ENCODE results near the gene DOCK3.
A peak's percentile ranks its signal among the peaks of the same experiment; 100 is the strongest.
"Not testable (repeated sequence)": the region's sequence is repeated elsewhere in the genome, so short reads cannot be mapped to it uniquely, and the experiment has no call there.

Gene DOCK3

DNA sequence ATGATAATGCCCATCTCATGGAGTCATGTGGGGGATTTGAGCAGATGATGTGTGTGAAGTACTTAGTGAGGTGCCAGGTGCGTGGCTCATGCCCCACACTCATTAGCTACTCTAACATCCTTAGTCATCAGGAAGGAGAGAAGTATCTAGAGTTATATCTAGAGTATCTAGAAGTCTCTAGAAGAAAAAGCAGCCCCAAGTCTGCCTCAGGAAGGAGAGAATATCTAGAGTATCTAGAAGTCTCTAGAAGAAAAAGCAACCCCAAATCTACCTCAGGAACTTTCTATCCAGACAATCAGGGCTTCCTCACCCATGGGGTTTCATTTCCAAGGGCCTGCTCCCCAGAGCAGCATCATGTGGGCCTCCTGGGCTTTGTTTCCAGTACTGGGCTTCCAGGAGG, 24.7 kb upstream of the DOCK3 start:
- DNase-seq (ENCODE audit: low spot score): no peak

DNA sequence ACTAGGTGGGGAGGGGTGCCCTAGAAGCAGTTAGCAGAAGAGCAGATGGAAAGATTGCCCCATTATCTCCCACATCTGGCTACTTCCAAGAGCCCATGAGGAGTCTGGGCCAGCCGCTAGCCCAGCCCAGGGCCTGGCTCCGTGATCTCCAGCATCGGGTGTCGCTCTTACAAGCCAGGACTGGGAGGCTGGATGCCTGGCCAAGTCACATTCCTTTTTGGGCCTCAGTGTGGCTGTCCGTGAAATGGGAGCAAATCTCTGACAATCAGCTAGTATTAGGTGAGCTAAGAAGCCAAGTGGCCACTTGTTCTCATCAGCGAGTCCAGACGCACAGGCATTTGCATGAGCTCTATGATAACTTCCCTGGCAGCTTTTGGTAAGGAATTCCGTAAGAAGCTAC, 23.3 kb upstream of the DOCK3 start:
- no peak for DNase-seq (ENCODE audit: low spot score)

- DNase-seq (ENCODE audit: low spot score): no peak
These were observed 22.7 kb upstream of the DOCK3 start for GRCh38 chr3:50651920-50652529.

DNA sequence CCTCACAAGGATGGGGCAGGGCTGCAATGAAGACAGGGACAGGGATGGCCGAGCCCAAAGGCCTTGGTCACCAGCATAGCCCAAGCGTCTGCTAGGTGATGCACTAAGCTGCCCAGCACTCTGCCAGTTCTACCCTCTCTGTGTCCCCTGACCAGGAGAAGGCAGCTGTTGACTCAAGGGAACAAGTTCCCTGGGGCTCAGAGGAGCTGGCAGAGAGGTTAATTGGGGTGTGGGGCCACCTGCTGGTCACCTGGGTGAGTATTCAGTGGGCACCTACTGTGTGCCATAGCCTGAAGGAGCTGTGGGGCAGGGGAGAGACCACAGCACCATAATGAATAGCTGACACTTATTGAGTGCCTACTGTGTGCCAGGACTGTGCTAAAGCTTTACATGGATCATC, 22.0 kb upstream of the DOCK3 start:
- DNase-seq (ENCODE audit: low spot score): peak; percentile 38

- no peak for DNase-seq (ENCODE audit: low spot score)
These were observed 20.7 kb upstream of the DOCK3 start for GRCh38 chr3:50653937-50654595.

DNA sequence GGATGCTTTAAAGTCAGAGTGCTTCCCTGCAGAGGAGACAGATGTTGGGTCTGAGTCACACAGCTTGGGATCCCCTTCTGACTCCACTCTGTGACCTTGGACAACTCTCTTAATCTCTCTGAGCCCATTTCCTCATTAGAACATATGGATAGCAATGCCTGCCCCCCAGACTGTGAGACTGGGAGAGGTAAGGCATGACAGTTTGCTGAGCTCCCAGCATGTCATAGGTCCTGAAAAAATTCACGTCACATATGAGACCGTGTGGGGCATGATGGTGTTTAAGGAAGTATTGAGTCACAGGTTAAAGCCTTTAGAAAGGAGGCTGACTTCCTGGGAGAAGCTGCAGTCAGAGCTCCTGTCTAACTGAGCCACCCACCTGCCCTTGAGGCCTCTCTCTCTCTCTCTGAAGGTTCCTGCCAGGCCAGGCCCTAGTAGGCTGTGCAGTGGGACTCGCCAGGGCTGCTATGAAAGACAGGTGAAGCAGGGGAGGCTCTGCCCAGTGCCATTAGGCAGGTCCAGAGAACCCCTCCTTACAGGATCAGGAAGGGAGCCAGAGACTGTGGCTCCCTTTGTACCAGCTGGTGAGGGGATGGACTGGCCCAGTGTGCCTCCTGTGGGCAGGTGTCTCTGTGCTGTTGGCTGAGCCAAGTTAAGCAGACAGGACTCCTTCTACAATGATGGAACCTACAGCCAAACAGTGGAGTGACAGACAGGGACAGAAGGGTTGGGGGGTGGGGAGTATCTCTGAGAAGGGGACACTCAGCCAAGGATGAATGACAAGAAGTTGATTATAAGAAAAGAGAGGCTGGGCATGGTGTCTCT, 19.5 kb upstream of the DOCK3 start:
- DNase-seq (ENCODE audit: low spot score): no peak

- DNase-seq (ENCODE audit: low spot score): no peak
These were observed 18.1 kb upstream of the DOCK3 start for GRCh38 chr3:50656417-50657195.

GRCh38 chr3:50657407-50657806, 17.3 kb upstream of the DOCK3 start:
- no peak for DNase-seq (ENCODE audit: low spot score)

GRCh38 chr3:50657816-50658215, 16.9 kb upstream of the DOCK3 start:
- no peak for DNase-seq (ENCODE audit: low spot score)

DNA sequence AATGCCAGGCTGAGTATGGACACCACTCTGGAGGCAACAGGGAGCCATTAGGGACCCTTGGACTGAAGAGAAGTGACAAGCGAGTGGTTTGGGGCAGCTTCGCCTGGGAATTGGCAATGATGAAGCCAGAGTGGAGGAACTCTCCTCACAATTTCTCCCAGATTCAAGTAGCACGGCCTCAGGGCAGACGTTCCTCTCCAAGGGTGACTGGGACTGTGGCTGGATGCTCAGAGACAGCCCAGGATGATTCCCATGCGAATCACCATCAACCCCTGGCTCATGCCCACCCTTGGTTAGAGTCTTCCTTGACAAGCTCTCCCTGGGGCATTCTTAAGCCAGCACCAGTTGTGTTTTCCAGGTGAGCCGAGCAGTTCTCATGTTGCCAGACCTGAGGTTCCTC, 16.3 kb upstream of the DOCK3 start:
- no peak for DNase-seq (ENCODE audit: low spot score)

DNA sequence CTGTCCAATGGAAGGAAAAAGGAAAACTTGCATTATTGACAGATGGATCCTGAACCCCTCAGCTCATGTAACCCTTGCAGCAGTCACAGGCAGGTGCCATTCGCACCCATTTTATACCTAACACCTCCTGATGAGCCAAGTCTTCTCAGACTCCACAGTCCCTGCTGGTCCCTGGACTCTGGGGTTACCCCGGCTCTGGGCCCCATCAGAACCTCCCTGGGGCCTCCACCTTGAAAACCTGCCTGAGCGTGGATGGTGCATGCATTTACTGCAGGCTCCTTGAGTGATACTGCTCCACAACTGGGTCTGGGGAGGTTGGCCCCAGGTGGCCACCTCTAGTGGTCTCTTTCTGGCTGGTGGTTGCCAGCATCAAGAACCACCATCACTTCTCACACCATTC, 15.9 kb upstream of the DOCK3 start:
- DNase-seq (ENCODE audit: low spot score): no peak

- DNase-seq (ENCODE audit: low spot score): no peak
These were observed 14.3 kb upstream of the DOCK3 start for GRCh38 chr3:50660386-50660785.

GRCh38 chr3:50661321-50661837, 13.3 kb upstream of the DOCK3 start:
- no peak for DNase-seq (ENCODE audit: low spot score)

GRCh38 chr3:50662408-50662807, 12.3 kb upstream of the DOCK3 start:
- DNase-seq (ENCODE audit: low spot score): no peak

- no peak for DNase-seq (ENCODE audit: low spot score)
These were observed 9.5 kb upstream of the DOCK3 start for GRCh38 chr3:50665081-50665840.

DNA sequence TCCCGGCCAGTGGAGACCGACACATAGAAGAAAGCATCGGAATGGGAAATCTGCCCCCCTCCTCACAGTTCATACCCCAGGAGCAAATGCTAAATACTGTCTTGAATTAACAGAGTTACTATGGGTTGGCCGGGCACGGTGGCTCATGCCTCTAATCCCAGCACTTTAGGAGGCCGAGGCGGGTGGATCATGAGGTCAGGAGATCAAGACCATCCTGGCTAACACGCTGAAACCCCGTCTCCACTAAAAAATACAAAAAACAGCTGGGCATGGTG, 8.9 kb upstream of the DOCK3 start:
- not testable (repeated sequence) for DNase-seq (ENCODE audit: low spot score)

- no peak for DNase-seq (ENCODE audit: low spot score)
These were observed 7.9 kb upstream of the DOCK3 start for GRCh38 chr3:50666837-50667236.

- no peak for DNase-seq (ENCODE audit: low spot score)
These were observed 3.4 kb upstream of the DOCK3 start for GRCh38 chr3:50671331-50671730.

GRCh38 chr3:50672656-50673055, 2.1 kb upstream of the DOCK3 start:
- no peak for DNase-seq (ENCODE audit: low spot score)

DNA sequence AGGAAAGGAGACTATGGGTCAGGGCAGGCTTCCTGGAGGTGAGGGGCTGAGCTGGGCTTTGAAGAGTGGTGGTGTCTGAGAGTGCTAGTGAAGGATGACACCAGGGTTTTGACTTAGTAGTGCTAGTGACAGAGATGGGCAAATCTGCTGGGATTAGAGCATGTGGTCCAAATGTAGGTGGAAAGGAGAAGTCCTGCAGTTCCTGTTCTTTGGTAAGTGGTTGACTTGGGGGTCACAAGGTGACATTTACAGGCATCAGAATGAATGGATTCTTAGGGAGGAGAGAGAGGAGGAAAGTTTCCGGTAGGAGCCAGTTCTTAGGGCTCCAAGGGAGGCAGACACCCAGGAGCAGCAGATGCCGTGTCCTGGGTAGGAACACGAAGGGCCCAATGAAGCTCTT, 796 bp upstream of the DOCK3 start:
- no peak for DNase-seq (ENCODE audit: low spot score)

GRCh38 chr3:50675179-50676030, 678 bp downstream of the DOCK3 start:
- peak; percentile 22 for DNase-seq (ENCODE audit: low spot score)
